Activated CD8-positive, alpha-beta memory T cell treated with anti-CD3 and anti-CD28 coated beads for 48 hours (primary cell): Measurements from ENCODE around the gene NRG3.

Source experiments
- DNase-seq, 3 experiments: peaks; one replicate each; pipeline ENCODE4 v3.0.0-alpha.2; 2020; ENCODE audit warnings: low read depth in 2 of 3, low spot score in 2 of 3

NRG3 gene

GRCh38 chr10:81874875-81875466 lies at the start of gene NRG3:
Gene NRG3 (plus strand): TSS chr10:81875194.
- no peak for DNase-seq

GRCh38 chr10:81828251-81828650 lies 46.7 kb upstream of the NRG3 start:
- no peak for DNase-seq

GRCh38 chr10:81831060-81831459 lies 43.9 kb upstream of the NRG3 start:
- DNase-seq: no peak

- DNase-seq: no peak
Measured at GRCh38 chr10:81838950-81839349, 36.0 kb upstream of the NRG3 start.

- no peak for DNase-seq
Measured at GRCh38 chr10:81843042-81843441, 32.0 kb upstream of the NRG3 start.

GRCh38 chr10:81847675-81848074 lies 27.3 kb upstream of the NRG3 start:
- no peak for DNase-seq

- no peak for DNase-seq
Measured at GRCh38 chr10:81848514-81848913, 26.5 kb upstream of the NRG3 start.

- DNase-seq: no peak
Measured at GRCh38 chr10:81848931-81849330, 26.1 kb upstream of the NRG3 start.

- DNase-seq: no peak
Measured at GRCh38 chr10:81862596-81862995, 12.4 kb upstream of the NRG3 start.

GRCh38 chr10:81863771-81864170 lies 11.2 kb upstream of the NRG3 start:
- DNase-seq: no peak

GRCh38 chr10:81865581-81865980 lies 9.4 kb upstream of the NRG3 start:
- no peak for DNase-seq

- no peak for DNase-seq
Measured at GRCh38 chr10:81866753-81867152, 8.2 kb upstream of the NRG3 start.

- no peak for DNase-seq
Measured at GRCh38 chr10:81870472-81870871, 4.5 kb upstream of the NRG3 start.

GRCh38 chr10:81871558-81871957 lies 3.4 kb upstream of the NRG3 start:
- no peak for DNase-seq

GRCh38 chr10:81872206-81872862 lies 2.7 kb upstream of the NRG3 start:
- no peak for DNase-seq

- no peak for DNase-seq
Measured at GRCh38 chr10:81873231-81873931, 1.6 kb upstream of the NRG3 start.

- no peak for DNase-seq
Measured at GRCh38 chr10:81873932-81874816, 820 bp upstream of the NRG3 start.

GRCh38 chr10:81875467-81876252 lies 666 bp downstream of the NRG3 start:
- no peak for DNase-seq

- no peak for DNase-seq
Measured at GRCh38 chr10:81876253-81877077, 1.5 kb downstream of the NRG3 start.

- no peak for DNase-seq
Measured at GRCh38 chr10:81877596-81877995, 2.6 kb downstream of the NRG3 start.
